HG02642 (cell line): ENCODE data around the gene ATXN10.

ENCODE experiments used
- ATAC-seq: cut with Tn5 transposase; IDR thresholded peaks from one replicate; pipeline ENCODE4 v1.9.1; 2021; ENCODE audit warnings: mild to moderate bottlenecking; ENCODE audit not compliant: unreplicated experiment, poor library complexity

ATXN10 gene

DNA sequence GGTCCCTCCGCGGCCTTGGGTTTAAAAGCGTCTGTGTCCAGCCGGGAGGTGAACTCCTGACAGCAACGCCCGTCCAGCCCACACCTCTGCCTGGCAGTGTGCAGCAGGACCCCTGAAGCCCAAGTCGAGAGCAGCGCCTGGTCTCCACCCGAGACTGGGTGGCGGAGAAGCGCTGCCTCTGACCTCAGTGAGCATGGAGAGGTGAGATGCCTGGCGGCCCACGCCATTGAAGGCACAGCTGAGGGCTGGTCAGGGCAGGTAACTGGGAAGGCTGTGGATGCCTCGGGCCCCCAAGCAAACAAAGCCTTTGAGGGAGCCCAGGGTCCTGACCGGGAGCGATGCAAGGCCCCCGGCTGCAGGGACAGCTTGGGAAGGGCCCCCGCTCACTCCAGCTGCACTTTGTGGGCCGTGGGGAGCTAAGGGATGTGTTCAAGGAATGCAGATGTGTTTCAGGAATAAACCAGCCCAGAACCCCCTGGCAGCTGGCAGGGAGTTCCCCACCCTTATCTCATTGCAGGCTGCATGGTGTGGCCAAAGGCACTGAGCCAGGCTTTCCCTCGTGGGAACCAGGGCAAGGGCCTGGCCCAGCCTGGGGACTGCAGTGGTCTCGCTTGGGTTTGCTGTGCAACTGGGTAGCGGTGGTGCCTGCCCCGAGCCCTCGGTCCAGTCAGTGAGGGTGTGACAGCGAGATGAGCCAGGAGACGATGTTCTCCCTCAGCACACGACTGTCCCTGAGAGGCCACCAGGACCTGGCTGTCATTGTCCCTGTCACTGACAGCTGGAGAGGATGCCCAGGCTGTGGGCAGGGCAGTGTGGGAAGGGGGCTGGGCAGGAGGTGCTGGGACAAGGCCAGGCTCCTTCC lies 212.8 kb downstream of the ATXN10 start:
- ATAC-seq = no peak

- no peak for ATAC-seq
Observed at GRCh38 chr22:45885171-45885840, 213.7 kb downstream of the ATXN10 start.

- no peak for ATAC-seq
Observed at GRCh38 chr22:45885941-45886395, 214.3 kb downstream of the ATXN10 start.

- ATAC-seq = no peak
Observed at GRCh38 chr22:45886540-45886939, 214.9 kb downstream of the ATXN10 start.

DNA sequence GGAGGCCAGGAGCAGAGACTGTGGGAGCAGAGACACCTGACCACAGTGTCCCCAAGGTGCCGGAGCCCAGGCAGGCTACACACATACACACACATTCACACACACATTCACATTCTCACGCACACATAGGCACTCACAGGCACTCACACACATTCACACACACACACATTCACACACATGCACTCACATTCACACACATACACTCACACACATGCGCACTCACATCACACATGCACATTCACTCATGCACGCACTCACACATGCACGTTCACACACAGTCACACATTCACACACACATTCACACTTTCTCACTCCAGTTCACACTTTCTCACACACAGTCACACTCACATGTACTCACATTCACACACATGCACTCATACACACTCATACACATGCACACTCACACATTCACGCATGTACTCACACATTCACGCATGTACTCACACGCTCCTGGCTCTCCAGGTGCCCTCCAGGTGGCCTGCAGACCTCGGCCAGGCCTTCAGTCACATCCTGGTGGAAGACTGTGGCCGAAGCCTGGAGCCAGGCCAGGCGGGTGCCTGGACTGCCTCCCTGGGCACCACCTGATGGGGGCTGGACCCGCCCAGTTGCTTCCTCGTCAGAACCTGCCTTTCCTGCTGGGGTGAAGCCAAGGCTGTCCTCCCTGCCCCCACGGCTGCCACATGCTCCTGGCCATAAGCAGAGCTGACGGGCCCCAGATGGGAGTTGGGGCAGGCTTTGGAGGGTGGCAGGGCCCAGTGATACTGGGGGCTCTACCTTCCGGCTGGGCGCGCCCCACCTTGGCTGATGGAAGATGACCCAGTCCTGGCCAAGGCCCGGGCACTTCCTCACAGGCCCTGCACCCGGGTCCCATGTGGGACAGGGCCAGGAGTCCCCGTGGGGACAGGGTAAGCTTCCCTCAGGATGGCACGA lies 215.8 kb downstream of the ATXN10 start:
- ATAC-seq = no peak

- no peak for ATAC-seq
Observed at GRCh38 chr22:45888221-45889092, 216.8 kb downstream of the ATXN10 start.

DNA sequence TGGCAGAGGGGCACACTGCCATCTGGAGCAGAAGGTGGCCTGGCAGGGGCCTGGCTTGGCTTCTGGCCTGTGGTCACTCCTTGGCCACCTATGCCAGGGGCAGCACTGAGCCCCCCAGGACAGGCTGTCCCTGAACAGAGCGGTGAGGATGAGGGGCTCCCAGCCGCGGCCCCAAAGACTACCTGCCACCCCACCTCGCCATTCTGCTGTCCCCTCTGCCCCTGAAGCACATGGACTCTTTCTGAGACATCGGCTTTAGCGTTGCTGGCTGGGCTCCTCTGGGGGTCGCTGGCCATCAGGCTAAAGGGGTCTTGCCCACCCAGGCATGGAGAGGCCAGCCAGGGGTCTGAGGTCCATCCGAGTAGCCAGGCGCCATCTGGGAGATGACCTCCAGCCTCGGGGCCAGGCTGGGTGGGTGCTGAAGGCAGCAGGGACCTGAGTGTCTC lies 217.5 kb downstream of the ATXN10 start:
- ATAC-seq = no peak

DNA sequence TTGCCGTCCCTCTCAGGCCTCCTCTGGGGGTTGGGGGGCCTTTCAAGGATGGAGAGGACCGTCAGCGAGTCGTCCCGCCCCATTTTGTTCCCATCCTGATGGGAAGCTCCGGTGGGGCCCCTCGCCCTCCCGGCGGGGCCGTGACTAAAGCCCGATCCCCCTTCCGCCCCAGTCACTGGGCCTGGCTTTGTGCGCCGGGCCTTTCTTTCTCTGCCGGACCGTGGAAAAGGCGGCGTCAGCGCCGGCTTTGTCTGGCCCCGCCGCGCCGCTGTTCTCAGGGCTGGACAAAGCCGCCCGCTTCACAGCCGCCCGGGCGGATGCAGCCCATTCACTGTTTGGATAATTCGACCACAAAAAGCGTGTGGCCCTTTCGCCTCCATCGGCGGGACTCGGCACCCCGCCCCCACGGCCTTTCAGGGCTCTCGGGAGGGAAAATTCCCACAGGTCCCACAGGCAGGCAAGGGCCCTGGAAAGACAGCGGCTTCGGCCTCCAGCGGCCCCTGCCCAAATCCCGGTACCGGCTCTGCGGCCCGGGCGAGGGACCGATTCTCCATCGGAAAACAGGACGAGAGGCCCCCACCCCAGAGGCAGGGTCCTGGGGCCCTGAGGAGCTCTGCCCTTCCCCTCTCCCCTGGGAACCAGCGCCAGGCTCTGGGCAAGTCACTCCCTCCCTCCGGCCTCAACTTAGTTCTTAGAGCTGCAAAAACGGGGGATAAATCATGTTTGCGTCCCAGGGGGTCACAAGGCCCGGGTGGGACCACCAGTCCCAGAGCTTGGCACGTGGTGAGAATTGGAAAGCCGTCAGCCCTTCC lies 218.1 kb downstream of the ATXN10 start:
- no peak for ATAC-seq

DNA sequence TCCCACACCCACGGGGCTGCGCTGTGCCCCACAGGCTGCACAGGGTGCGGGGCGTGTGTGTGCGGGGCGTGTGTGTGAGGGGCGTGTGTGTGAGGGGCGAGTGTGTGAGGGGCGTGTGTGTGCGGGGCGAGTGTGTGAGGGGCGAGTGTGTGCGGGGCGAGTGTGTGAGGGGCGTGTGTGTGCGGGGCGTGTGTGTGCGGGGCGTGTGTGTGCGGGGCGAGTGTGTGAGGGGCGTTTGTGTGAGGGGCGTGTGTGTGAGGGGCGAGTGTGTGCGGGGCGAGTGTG lies 218.7 kb downstream of the ATXN10 start:
- no peak for ATAC-seq

- ATAC-seq = no peak
Observed at GRCh38 chr22:45891021-45891421, 219.4 kb downstream of the ATXN10 start.

DNA sequence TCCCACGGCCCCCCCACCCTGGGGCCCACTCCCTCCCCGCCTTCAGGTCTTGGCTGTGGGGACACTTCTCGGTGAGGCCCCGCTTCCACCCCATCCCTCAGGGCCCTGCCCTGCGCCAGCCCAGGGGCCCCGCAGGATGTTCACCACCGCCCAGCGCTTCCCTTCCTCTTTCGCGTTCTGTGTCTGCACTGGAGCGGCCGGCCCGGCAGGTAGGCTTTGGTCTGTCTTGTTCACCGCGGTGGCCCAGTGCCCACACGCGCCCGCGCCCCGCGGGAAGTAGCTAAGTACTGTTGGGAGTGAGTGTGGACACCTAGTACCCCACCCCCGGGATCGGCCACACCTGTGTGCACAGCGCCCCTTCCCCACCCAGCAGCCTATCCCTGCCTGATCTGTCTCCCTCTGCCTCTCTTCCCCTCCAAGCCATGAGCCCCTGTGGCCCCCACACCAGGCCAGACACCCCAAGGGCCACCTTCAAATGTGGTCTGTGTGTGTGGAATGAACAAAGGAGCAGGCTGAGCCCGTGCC lies 219.9 kb downstream of the ATXN10 start:
- no peak for ATAC-seq

- ATAC-seq = no peak
Observed at GRCh38 chr22:45891996-45892621, 220.5 kb downstream of the ATXN10 start.

DNA sequence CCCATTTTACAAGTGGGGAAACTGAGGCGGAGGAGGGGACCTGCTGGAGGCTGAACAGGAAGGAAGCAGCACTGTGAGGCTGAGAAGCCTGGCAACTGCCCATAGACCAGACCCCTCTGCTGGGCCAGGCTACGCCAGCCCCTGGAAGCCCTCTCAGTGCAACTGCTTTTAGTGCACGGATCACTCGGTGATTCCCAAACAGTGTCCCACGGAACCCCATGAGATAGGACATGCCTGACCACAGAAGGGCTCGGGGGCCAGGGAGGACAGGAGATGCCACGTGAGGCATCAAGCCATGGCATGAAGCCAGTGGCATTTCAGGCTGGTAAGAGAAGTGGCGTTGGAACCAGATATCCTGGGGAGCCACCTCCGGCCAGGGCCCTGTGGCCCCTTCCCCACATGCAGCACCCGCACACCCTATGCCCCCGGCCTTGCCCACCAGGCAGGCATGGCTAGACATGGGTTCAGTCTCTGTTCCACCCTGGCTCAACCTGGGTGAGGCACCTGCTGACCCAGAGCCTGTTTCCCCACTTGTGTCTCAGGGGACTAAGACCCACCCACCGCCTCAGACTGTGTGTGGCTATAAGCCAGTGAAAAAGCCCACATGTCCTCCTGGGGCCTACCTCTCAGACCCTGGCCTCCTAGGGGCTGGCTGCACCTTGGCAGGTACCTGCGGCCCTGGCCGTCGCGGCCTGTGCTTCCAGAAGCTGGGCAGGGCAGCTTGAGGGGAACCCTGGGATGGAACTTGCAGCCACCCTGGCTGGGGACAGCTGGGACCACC lies 221.2 kb downstream of the ATXN10 start:
- ATAC-seq = no peak

DNA sequence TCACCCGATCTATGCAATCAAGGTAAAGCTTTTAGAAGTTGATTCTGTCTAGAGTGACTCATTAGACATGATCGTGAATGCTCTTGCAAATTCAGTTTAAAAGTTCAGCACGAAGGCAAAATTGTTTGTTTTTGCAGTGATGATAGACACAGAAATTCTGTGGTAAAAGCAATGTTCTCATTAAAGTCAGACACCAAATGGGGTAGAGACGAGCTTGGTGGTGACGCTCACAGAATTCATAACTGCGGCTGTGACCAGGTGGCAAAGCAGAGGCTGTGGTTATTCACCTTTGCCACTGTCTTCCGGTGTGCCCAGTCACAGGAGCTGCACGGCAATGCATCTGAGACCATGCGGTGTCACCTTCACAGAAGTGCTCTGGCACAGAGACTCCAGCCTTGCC lies 221.9 kb downstream of the ATXN10 start:
- ATAC-seq = no peak
